H1 (cell line): ENCODE measurements around the gene LRRTM4. TPM values are rescaled to one million over a fixed set of nuclear protein-coding genes. Genes with fewer than 3 reads are reported as not detected.

Experiments used
- CTCF ChIA-PET: fragments of 300-600 bp; sonication (Branson Sonifier 250); formaldehyde crosslinking; loops from one replicate; lab custom pipeline; 2021; ENCODE audit not compliant: partially characterized antibody; lab: Charles Lee
- POLR2A ChIA-PET: fragments of 300-600 bp; sonication (Branson Sonifier 250); formaldehyde crosslinking; loops from one replicate; lab custom pipeline; 2021; ENCODE audit warnings: inconsistent platforms; ENCODE audit not compliant: partially characterized antibody; lab: Charles Lee
- DNase-seq, 2 experiments: peaks; one replicate each; pipeline versions ENCODE4 v3.0.0 to v3.0.0-alpha.2; 2010 to 2022; ENCODE audit warnings: low spot score in 2 of 2, low read depth in 1 of 2, mixed read lengths in 1 of 2
- FAIRE-seq: peaks from 2 replicates; lab custom pipeline; 2011; peaks lifted over from hg19 to GRCh38; lab: Jason Lieb, UNC
- H2AFZ ChIP-seq: 2 replicates; pipeline ENCODE4 v1.8.1; 2012; ENCODE audit warnings: low read length, inconsistent platforms
- H2AK5ac ChIP-seq: 2 replicates; pipeline ENCODE4 v1.6.1; 2013; ENCODE audit warnings: low read depth, low read length
- H2BK120ac ChIP-seq: replicated peaks from 2 replicates; pipeline ENCODE3; 2013; ENCODE audit warnings: low read depth, low read length, inconsistent platforms
- H2BK12ac ChIP-seq: 2 replicates; pipeline ENCODE4 v1.6.1; 2013; ENCODE audit warnings: low read depth, low read length
- H2BK15ac ChIP-seq: 2 replicates; pipeline ENCODE4 v1.6.1; 2013; ENCODE audit warnings: low read length
- H2BK20ac ChIP-seq: 2 replicates; pipeline ENCODE4 v1.6.1; 2013; ENCODE audit warnings: low read length
- H2BK5ac ChIP-seq: 2 replicates; pipeline ENCODE4 v1.6.1; 2013; ENCODE audit warnings: low read depth, low read length
- H3K14ac ChIP-seq: 2 replicates; pipeline ENCODE4 v1.6.1; 2013; ENCODE audit warnings: inconsistent platforms; ENCODE audit not compliant: insufficient read length
- H3K18ac ChIP-seq: 2 replicates; pipeline ENCODE4 v1.6.1; 2013; ENCODE audit warnings: low read length; ENCODE audit errors: extremely low read depth
- H3K23ac ChIP-seq: 2 replicates; pipeline ENCODE4 v1.6.1; 2013; ENCODE audit warnings: inconsistent platforms; ENCODE audit not compliant: insufficient read length
- H3K23me2 ChIP-seq: 2 replicates; pipeline ENCODE4 v1.6.1; 2013; ENCODE audit warnings: low read depth, low read length
- H3K27ac ChIP-seq: 2 replicates; pipeline ENCODE4 v1.6.1; 2011; ENCODE audit warnings: low read depth, low read length, inconsistent platforms
- H3K27me3 ChIP-seq, 4 experiments: replicated peaks in 1 of 4; 1 replicate in 1 of 4; 2 replicates in 3 of 4; pipeline versions ENCODE4 v1.6.1 to v1.8.1; 2011 to 2013; ENCODE audit warnings: low read length in 3 of 4, mild to moderate bottlenecking in 3 of 4, inconsistent platforms in 2 of 4, mixed read lengths in 2 of 4, moderate library complexity in 1 of 4; ENCODE audit not compliant: control insufficient read depth in 3 of 4, insufficient read depth in 3 of 4; ENCODE audit errors: extremely low read depth in 1 of 4
- H3K36me3 ChIP-seq, 4 experiments: 2 replicates each; pipeline versions ENCODE4 v1.6.1 to v1.8.1; 2011 to 2013; ENCODE audit warnings: mild to moderate bottlenecking in 4 of 4, low read length in 3 of 4, moderate library complexity in 2 of 4, control low read depth in 1 of 4, inconsistent platforms in 1 of 4; ENCODE audit not compliant: insufficient read depth in 4 of 4, control insufficient read depth in 2 of 4
- H3K4ac ChIP-seq: replicated peaks from 2 replicates; pipeline ENCODE3; 2013; ENCODE audit warnings: low read length, low read depth, mixed read lengths, inconsistent platforms; ENCODE audit not compliant: insufficient read length
- H3K4me1 ChIP-seq, 4 experiments: replicated peaks in 1 of 4; 1 replicate in 1 of 4; 2 replicates in 3 of 4; pipeline versions ENCODE4 v1.6.1 to v1.8.1; 2011 to 2013; ENCODE audit warnings: low read length in 3 of 4, inconsistent platforms in 2 of 4, mixed read lengths in 1 of 4; ENCODE audit not compliant: insufficient read depth in 4 of 4, control insufficient read depth in 3 of 4
- H3K4me2 ChIP-seq, 2 experiments: 2 replicates each; pipeline versions ENCODE4 v1.6.1 to v1.8.1; 2011 to 2013; ENCODE audit warnings: low read depth in 2 of 2, low read length in 2 of 2, control low read depth in 1 of 2, inconsistent platforms in 1 of 2, mild to moderate bottlenecking in 1 of 2; ENCODE audit not compliant: insufficient read depth in 1 of 2
- H3K4me3 ChIP-seq, 4 experiments: fragments of 200-600, 300-600 bp in 1 of 4; sonication (generic), shearing (Covaris generic), sonication (Bioruptor Twin) in 1 of 4; 2 replicates each; pipeline versions ENCODE4 v1.5.1 to v1.8.1; 2011 to 2016; ENCODE audit warnings: low read length in 4 of 4, low read depth in 3 of 4, control low read depth in 2 of 4, inconsistent platforms in 2 of 4, mild to moderate bottlenecking in 2 of 4, mixed read lengths in 1 of 4, moderate library complexity in 1 of 4; ENCODE audit not compliant: insufficient read depth in 2 of 4; ENCODE audit errors: extremely low read depth in 1 of 4
- H3K56ac ChIP-seq: replicated peaks from 2 replicates; pipeline ENCODE3; 2013; ENCODE audit warnings: low read depth, mild to moderate bottlenecking, mixed read lengths, low read length, inconsistent platforms; ENCODE audit not compliant: insufficient read length
- H3K79me1 ChIP-seq: 2 replicates; pipeline ENCODE4 v1.6.1; 2013; ENCODE audit warnings: low read depth, low read length, control low read depth
- H3K79me2 ChIP-seq, 2 experiments: 2 replicates each; pipeline versions ENCODE4 v1.6.1 to v1.8.1; 2012 to 2013; ENCODE audit warnings: low read length in 2 of 2, mild to moderate bottlenecking in 2 of 2, inconsistent platforms in 1 of 2; ENCODE audit not compliant: insufficient read depth in 2 of 2, control insufficient read depth in 1 of 2
- H3K9ac ChIP-seq, 4 experiments: replicated peaks in 1 of 4; 1 replicate in 1 of 4; 2 replicates in 3 of 4; pipeline versions ENCODE4 v1.6.1 to v1.8.1; 2011 to 2013; ENCODE audit warnings: low read depth in 3 of 4, low read length in 3 of 4, control low read depth in 2 of 4, mild to moderate bottlenecking in 2 of 4, moderate library complexity in 2 of 4, inconsistent platforms in 1 of 4; ENCODE audit errors: extremely low read depth in 1 of 4
- H3K9me3 ChIP-seq, 2 experiments: 2 replicates each; pipeline versions ENCODE4 v1.6.1 to v1.8.1; 2012 to 2013; ENCODE audit warnings: mild to moderate bottlenecking in 2 of 2, moderate library complexity in 2 of 2, control low read depth in 1 of 2, inconsistent platforms in 1 of 2, low read depth in 1 of 2, low read length in 1 of 2, mixed read lengths in 1 of 2; ENCODE audit not compliant: insufficient read depth in 2 of 2
- H4K20me1 ChIP-seq, 2 experiments: replicated peaks in 1 of 2; 2 replicates each; pipeline versions ENCODE3 to v1.8.1; 2011 to 2013; ENCODE audit warnings: inconsistent platforms in 2 of 2, low read length in 2 of 2, mild to moderate bottlenecking in 1 of 2; ENCODE audit not compliant: insufficient read depth in 2 of 2, control insufficient read depth in 1 of 2
- H4K5ac ChIP-seq: 2 replicates; pipeline ENCODE4 v1.6.1; 2013; ENCODE audit warnings: low read length, low read depth, mixed read lengths, inconsistent platforms; ENCODE audit not compliant: insufficient read length
- H4K8ac ChIP-seq: 2 replicates; pipeline ENCODE4 v1.8.0; 2013; ENCODE audit warnings: mild to moderate bottlenecking, moderate library complexity, low read length, inconsistent platforms; ENCODE audit not compliant: insufficient read depth; ENCODE audit errors: extremely low read depth
- H4K91ac ChIP-seq: replicated peaks from 2 replicates; pipeline ENCODE3; 2013; ENCODE audit warnings: low read length, mixed read lengths, inconsistent platforms; ENCODE audit not compliant: insufficient read length
- ASH2L ChIP-seq: fragments of 200-600, 300-600 bp; sonication (generic); IDR thresholded peaks from one replicate; pipeline ENCODE4 v1.7.1; 2017; ENCODE audit warnings: low read length
- BCL11A ChIP-seq, 2 experiments: IDR thresholded peaks; one replicate each; pipeline ENCODE4 v1.6.1; 2011; ENCODE audit warnings: low read depth in 2 of 2, low read length in 2 of 2, mild to moderate bottlenecking in 2 of 2
- CHD2 ChIP-seq: IDR thresholded peaks from 2 replicates; pipeline ENCODE4 v1.6.1; 2012; ENCODE audit warnings: low read length, improper control_type of control experiment
- JUN ChIP-seq: IDR thresholded peaks from 2 replicates; pipeline ENCODE4 v1.6.1; 2011; ENCODE audit warnings: low read depth, mild to moderate bottlenecking, improper control_type of control experiment, low read length
- KDM1A ChIP-seq: fragments of 200-600, 300-600 bp; sonication (generic); IDR thresholded peaks from 2 replicates; pipeline ENCODE4 v1.7.1; 2016; ENCODE audit warnings: mild to moderate bottlenecking, low read length, borderline replicate concordance
- PHF8 ChIP-seq: fragments of 200-600 bp; sonication (generic); conservative IDR thresholded peaks from 2 replicates; pipeline ENCODE4 v1.7.1; 2012; ENCODE audit warnings: low read depth, mild to moderate bottlenecking, inconsistent platforms, low read length, moderate library complexity
- RAD21 ChIP-seq, 2 experiments: IDR thresholded peaks in 1 of 2; conservative IDR thresholded peaks in 1 of 2; 2 replicates each; pipeline ENCODE4 v1.6.1; 2011; ENCODE audit warnings: low read depth in 2 of 2, low read length in 2 of 2, improper control_type of control experiment in 1 of 2, inconsistent platforms in 1 of 2, mild to moderate bottlenecking in 1 of 2, moderate library complexity in 1 of 2
- RNF2 ChIP-seq: fragments of 200-900, 300-1000 bp; sonication (generic); IDR thresholded peaks from 2 replicates; pipeline ENCODE4 v1.7.1; 2016; ENCODE audit warnings: borderline replicate concordance, low read depth, mild to moderate bottlenecking, antibody characterized with exemption, low read length; ENCODE audit not compliant: poor library complexity, severe bottlenecking; ENCODE audit errors: missing control alignments
- WGBS, 2 experiments: shearing (Covaris generic) in 1 of 2; methylation state at CpG; one replicate each; pipeline versions ENCODE4 v1.1.6 to v1.1.7; 2013 to 2015; ENCODE audit warnings: low lambda C conversion rate in 2 of 2, mixed read lengths in 2 of 2, inconsistent platforms in 1 of 2, low coverage in 1 of 2, missing lambda C conversion rate in 1 of 2; ENCODE audit not compliant: insufficient replicate concordance in 2 of 2, insufficient coverage in 1 of 2, insufficient read length in 1 of 2; ENCODE audit errors: extremely low coverage in 1 of 2, missing lambda C conversion rate in 1 of 2; 5-methylcytosine and 5-hydroxymethylcytosine counted together
- polyA plus RNA-seq, 7 experiments: library from polyadenylated mRNA; depleted of rRNA in 3 of 7; stranded (reverse) in 5 of 7; unstranded in 2 of 7; fragments of >200 nt in 5 of 7; fragments of 200-250 nt in 2 of 7; gene quantifications; 1 replicate in 5 of 7; 2 replicates in 1 of 7; 4 replicates in 1 of 7; pipeline versions ENCODE4 v1.2.1 to v1.2.3, GENCODE V29; 2011 to 2013; ENCODE audit warnings: missing spikeins in 2 of 7, mixed read lengths in 2 of 7
- total RNA-seq: library from RNA; stranded (reverse); fragmentation: NEBNext Ultra II Directional; extraction: Animal tissue kit (Norgen Biotek cat#: 25700); gene quantifications from 2 replicates; pipeline ENCODE4 v1.2.1, GENCODE V29; 2021
- TF ChIP-seq, protein P1 (sequence below): IDR thresholded peaks from 2 replicates; pipeline ENCODE4 v1.6.1; 2012; ENCODE audit warnings: inconsistent platforms
- TF ChIP-seq, protein P2 (sequence below): IDR thresholded peaks from 2 replicates; pipeline ENCODE4 v1.6.1; 2012; ENCODE audit warnings: low read length, inconsistent platforms

The LRRTM4 gene
- total and polyA plus RNA-seq, 2 of the 8 experiments (the other 6 are each of a cell fraction or from before 2014, with no cell fraction given): 3.6 to 9.5 TPM

DNA sequence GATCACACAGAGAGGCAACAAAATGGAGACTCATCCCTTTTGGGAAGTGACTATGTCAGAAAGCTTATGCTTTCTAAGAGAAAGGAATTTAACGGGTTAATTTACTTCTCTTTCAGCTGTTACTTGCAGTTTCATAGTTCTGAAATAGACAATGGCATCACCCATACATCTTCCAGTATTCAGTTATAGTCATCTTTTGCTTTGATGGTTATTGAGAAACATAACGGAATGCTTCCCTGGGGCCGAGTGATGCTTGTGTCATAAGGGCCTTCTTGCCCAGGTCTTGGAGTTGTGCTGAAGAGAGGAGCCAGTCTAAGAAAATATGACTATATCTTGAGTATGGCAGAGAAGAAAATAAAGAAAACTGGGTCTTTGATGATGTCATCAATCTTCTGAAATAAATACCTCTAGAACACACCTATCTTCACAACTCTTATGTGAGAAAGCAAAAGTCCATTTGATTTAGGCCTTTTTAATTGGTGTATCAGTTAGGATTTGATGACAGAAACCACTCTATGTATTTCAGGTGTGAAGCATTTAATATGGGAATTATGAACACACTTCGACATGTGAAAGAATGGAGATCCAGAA is 328.2 kb downstream of the LRRTM4 start:
- no peak overlapping the region for H2BK120ac ChIP-seq
- H2BK5ac ChIP-seq: no peak overlapping the region
- no peak overlapping the region; the same call in 1 of the 2 replicates for H3K18ac ChIP-seq
- no peaks in the 10 kb centered on the region for H3K27me3 ChIP-seq
- no peak overlapping the region for H2BK20ac ChIP-seq
- H2BK12ac ChIP-seq: no peak overlapping the region
- no peaks in the 10 kb centered on the region for H4K20me1 ChIP-seq
- no peak overlapping the region for H2AFZ ChIP-seq
- no peak overlapping the region for H2BK15ac ChIP-seq
- WGBS, 2 experiments: 89% methylated on average over 4 of the region's 4 CpGs; no CpG with 5 or more reads in 1 of the 2 experiments
- H4K5ac ChIP-seq: no peak overlapping the region
- no peak overlapping the region for H3K56ac ChIP-seq
- no peak overlapping the region for H3K27ac ChIP-seq
- no peaks in the 10 kb centered on the region for H3K9me3 ChIP-seq
- no peak overlapping the region for H3K9ac ChIP-seq
- H4K8ac ChIP-seq: no peak overlapping the region
- CTCF ChIA-PET: interaction anchor here (0.6 kb wide), 1 partner anchor 619 kb away, joined by 3 read pairs; no protein-coding TSS in a partner anchor
- no peak overlapping the region for H2AK5ac ChIP-seq
- no peaks in the 10 kb centered on the region for H3K23me2 ChIP-seq
- POLR2A ChIA-PET: interaction anchor here (0.5 kb wide), 1 partner anchor 1647 kb away, joined by 3 read pairs; no protein-coding TSS in a partner anchor
- H3K4ac ChIP-seq: no peak overlapping the region
- no peak overlapping the region for H4K91ac ChIP-seq
- H3K36me3 ChIP-seq: no peaks in the 10 kb centered on the region
- FAIRE-seq (no peak), DNase-seq (no peak)
- no peaks in the 10 kb centered on the region for H3K4me1 ChIP-seq
- no peak overlapping the region for H3K14ac ChIP-seq
- no peak overlapping the region for H3K4me3 ChIP-seq
- H3K79me1 ChIP-seq: no peaks in the 10 kb centered on the region
- no peak overlapping the region for H3K4me2 ChIP-seq
- no peaks in the 10 kb centered on the region for H3K79me2 ChIP-seq
- no peak overlapping the region for H3K23ac ChIP-seq
- TF ChIP-seq JUN (no peak), ASH2L (no peak), RAD21 (IDR thresholded peaks at IDR 0.05 in 1 of 2, conservative IDR thresholded peaks at IDR 0.05 in 1 of 2; ENCODE audit: low read depth in 2 of 2, low read length in 2 of 2) (no peak), CHD2 (no peak), PHF8 (no peak), RNF2 (no peak), KDM1A (no peak), BCL11A (IDR thresholded peaks at IDR 0.05; ENCODE audit: low read depth in 2 of 2, low read length in 2 of 2) (no peak)
- TF ChIP-seq, protein P1, sequence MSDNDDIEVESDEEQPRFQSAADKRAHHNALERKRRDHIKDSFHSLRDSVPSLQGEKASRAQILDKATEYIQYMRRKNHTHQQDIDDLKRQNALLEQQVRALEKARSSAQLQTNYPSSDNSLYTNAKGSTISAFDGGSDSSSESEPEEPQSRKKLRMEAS: no peak
- TF ChIP-seq, protein P2, sequence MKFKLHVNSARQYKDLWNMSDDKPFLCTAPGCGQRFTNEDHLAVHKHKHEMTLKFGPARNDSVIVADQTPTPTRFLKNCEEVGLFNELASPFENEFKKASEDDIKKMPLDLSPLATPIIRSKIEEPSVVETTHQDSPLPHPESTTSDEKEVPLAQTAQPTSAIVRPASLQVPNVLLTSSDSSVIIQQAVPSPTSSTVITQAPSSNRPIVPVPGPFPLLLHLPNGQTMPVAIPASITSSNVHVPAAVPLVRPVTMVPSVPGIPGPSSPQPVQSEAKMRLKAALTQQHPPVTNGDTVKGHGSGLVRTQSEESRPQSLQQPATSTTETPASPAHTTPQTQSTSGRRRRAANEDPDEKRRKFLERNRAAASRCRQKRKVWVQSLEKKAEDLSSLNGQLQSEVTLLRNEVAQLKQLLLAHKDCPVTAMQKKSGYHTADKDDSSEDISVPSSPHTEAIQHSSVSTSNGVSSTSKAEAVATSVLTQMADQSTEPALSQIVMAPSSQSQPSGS: no peak
